ENCODE measurements around the gene TNRC18.

Gene TNRC18

DNA sequence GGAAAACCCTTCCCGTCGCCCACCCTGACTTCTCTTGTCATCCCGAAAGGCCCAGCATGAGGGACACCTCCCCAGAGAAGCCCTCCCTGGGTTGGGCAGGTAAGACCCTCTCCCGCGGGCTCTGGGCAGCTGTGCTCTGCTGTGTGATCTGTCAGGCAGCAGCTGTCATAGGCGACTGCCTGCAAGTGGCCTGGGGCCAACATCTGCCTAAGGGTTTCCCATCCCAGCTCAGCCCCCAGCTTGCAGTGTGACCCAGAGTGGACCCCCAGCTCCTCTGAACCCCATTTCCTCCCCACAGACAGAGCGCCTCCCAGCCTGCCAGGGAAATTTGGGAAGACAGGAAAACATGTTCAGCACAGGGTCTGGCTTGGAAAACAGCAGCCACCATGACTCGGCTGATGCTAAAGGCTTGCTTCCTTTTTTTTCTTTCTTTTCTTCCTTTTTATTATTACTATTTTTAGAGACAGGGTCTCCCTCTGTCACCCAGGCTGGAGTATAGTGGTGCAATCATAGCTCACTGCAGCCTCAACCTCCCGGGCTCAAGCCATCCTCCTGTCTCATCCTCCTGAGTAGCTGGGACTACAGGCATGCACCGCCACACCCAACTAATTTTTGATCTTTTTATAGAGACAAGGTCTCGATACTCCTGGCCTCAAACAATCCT is 18.3 kb upstream of the TNRC18 start:
- H3K36me3 Mint-ChIP-seq (ENCODE audit: insufficient read depth) = peaks cover 11% of the 10 kb centered on the region
- H3K4me3 Mint-ChIP-seq = no peak overlapping the region
- no peak overlapping the region for H3K27ac Mint-ChIP-seq

DNA sequence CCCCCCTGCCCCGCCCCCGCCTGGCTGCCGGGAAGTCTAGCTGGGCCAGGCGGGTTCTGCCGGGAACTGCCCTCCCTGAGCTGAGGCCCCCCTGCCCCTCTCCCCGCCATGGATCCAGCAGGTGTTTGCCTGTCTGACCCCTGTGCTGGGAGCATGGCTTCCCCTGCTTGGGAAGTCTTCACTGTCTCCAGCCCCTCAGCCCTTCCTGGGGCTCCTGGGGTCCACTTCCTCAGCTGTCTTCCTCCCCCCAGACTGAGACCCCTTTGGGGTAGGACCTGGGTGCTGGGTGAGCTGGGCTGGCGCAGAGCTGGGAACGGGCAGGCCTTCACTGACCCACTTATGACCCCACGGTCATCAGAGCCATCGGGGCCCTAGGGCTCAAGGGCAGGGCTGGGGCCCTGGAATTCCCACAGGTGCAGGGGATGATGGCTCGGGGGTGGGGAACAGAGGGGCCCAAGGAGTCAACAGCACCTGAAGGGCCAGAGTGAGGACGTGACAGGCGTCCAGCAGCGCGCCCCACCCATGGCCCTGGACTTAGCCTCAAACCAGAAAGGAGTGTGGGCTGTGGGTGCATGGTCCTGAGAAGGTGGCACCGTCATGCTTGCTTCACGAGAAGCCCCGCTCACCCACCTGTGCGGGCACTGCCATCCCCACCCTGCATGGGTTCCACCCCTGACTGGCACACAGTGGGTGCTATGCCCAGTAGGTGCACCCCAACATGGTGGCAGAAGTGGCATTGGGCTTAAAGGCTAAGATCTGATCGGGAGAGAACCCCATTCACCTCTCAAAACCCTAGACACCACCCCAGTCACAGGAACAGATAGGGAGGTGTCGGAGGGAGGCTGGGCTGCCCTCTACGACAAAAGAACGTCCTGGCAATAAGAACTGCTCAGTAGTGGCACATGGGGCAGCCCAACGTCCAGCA is 16.2 kb upstream of the TNRC18 start:
- ATAC-seq (replicated peaks) = no peak
- DNase-seq = no peak
- Mint-ChIP-seq H3K9me3 (no peaks in the 10 kb centered on the region), H3K27ac (no peak overlapping the region), H3K36me3 (ENCODE audit: insufficient read depth) (peaks cover 8% of the 10 kb centered on the region), H3K4me1 (ENCODE audit: low read depth in 2 of 2) (no peaks in the 10 kb centered on the region), H3K4me3 (no peak overlapping the region), H3K27me3 (peaks cover 0 to under 1% of the 10 kb centered on the region in 2 donors)

More for the DNA sequence above, 18.3 kb upstream of the TNRC18 start:
- Mint-ChIP-seq H3K4me1 (ENCODE audit: low read depth in 2 of 2) (no peaks in the 10 kb centered on the region), H3K9me3 (no peaks in the 10 kb centered on the region), H3K27me3 (no peaks in the 10 kb centered on the region)
- DNase-seq (no peak), ATAC-seq (replicated peaks) (no peak)

DNA sequence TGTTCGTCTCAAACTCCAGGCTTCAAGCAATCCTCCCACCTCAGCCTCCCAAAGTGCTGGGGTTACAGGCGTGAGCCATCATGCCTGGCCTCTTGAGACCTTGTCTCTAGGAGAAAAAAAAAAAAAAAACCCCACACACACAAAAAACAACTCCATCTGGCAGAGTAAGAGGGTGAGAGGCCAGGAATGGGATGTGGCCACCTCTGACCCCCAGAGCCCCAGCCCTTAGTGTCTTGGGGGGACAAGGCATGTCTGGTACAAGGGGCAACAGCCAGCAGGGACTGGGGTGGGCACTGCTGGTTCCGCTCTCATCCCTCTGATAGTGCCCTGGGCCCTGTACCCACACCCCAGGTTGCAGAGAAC is 15.6 kb upstream of the TNRC18 start:
- no peaks in the 10 kb centered on the region for H3K4me1 Mint-ChIP-seq (ENCODE audit: low read depth in 2 of 2)
- H3K9me3 Mint-ChIP-seq = no peaks in the 10 kb centered on the region
- H3K27ac Mint-ChIP-seq = no peak overlapping the region
- peaks cover 8% of the 10 kb centered on the region for H3K36me3 Mint-ChIP-seq (ENCODE audit: insufficient read depth)
- no peak overlapping the region for H3K4me3 Mint-ChIP-seq
- peaks cover 6 to 7% of the 10 kb centered on the region in 2 donors for H3K27me3 Mint-ChIP-seq
- ATAC-seq (replicated peaks) (no peak), DNase-seq (no peak)

DNA sequence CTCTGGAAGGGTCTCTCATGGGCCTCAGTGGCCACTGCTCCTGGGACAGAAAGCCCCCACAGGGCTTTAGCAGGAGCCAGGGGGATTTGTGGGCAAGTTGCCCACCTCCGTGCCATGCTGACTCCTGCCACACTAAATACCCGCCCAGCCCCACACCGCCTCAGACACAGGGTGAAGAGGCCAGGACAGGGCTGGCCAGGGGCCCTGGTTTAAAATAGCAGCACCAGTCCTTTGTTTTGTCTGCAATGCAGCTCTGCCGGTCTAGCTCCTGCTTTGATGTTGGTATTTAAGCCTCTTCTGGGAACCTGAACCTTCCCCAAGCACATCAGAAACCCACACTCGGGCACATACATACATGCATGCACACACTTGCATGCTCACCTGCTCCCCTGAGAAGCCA is 14.4 kb upstream of the TNRC18 start:
- H3K36me3 Mint-ChIP-seq (ENCODE audit: insufficient read depth) = peaks cover 8% of the 10 kb centered on the region
- H3K9me3 Mint-ChIP-seq = no peaks in the 10 kb centered on the region
- H3K27ac Mint-ChIP-seq = no peak overlapping the region
- ATAC-seq (replicated peaks) = no peak
- H3K4me1 Mint-ChIP-seq (ENCODE audit: low read depth in 2 of 2) = no peaks in the 10 kb centered on the region
- H3K27me3 Mint-ChIP-seq = peaks cover 13% of the 10 kb centered on the region in 2 donors
- no peak overlapping the region for H3K4me3 Mint-ChIP-seq
- no peak for DNase-seq

DNA sequence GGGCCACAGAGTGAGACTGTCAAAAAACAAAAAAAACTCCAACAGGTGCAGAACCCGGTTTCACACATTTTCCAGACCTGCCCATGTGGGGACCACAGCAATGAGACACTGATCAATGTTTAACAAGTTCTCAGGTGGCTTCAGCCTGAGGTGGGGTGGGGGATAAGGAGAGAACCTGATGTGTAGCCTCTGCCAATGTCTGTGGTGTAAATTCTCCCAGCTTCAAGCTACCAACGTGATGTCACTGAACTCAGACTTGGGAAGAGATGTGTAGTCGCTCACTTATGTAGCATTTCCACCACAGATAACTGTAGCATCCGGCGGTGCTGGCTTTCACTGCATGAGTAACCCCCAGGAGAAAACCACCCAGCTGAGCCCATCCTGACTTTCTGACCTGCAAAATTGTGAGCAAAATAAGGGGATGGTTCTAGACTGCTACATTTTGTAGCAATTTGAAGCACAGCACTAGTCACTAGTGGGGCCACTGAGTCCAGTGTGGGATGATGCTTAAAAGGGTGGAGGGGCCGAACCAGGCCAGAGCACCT is 13.8 kb upstream of the TNRC18 start:
- no peak overlapping the region for H3K4me3 Mint-ChIP-seq
- ATAC-seq (replicated peaks) (no peak), DNase-seq (no peak)
- no peaks in the 10 kb centered on the region for H3K4me1 Mint-ChIP-seq (ENCODE audit: low read depth in 2 of 2)
- H3K36me3 Mint-ChIP-seq (ENCODE audit: insufficient read depth) = peaks cover 8% of the 10 kb centered on the region
- no peak overlapping the region for H3K27ac Mint-ChIP-seq
- peaks cover 16 to 18% of the 10 kb centered on the region in 2 donors for H3K27me3 Mint-ChIP-seq
- no peaks in the 10 kb centered on the region for H3K9me3 Mint-ChIP-seq

DNA sequence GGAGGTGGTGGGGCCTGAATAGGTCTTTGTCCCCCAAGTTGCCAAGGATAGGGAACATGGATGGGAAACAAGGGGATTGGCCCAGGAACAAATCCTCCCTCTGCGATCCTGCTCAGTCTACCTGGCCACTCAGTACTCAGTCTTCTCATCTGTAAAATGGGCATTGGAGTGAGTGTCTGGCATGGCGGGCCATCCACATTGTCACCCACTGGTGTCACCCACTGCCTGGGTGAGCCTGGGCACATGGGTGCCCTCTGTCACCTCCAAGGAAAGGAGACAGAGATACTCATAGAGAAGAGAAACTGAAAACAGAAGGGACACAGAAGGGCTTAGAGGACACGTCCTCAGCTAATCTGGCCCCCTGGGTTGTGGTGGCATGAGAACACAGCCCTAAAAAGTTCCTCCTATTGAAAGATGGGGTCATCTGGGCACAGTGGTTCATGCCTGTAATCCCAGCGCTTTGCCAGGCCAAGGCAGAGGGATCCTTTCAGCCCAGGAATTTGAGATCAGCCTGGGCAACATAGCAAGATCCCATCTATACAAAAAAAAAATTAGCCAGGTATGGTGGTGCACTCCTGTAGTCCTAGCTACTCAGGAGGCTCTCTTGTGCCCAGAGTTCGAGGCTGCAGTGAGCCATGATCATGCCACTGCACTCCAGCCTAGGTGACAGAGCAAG is 12.5 kb upstream of the TNRC18 start:
- Mint-ChIP-seq H3K27me3 (peaks cover 29 to 31% of the 10 kb centered on the region in 2 donors), H3K27ac (no peak overlapping the region), H3K9me3 (no peaks in the 10 kb centered on the region), H3K36me3 (ENCODE audit: insufficient read depth) (peaks cover 11% of the 10 kb centered on the region), H3K4me3 (no peak overlapping the region), H3K4me1 (ENCODE audit: low read depth in 2 of 2) (no peaks in the 10 kb centered on the region)
- no peak for ATAC-seq (replicated peaks)
- DNase-seq = no peak

DNA sequence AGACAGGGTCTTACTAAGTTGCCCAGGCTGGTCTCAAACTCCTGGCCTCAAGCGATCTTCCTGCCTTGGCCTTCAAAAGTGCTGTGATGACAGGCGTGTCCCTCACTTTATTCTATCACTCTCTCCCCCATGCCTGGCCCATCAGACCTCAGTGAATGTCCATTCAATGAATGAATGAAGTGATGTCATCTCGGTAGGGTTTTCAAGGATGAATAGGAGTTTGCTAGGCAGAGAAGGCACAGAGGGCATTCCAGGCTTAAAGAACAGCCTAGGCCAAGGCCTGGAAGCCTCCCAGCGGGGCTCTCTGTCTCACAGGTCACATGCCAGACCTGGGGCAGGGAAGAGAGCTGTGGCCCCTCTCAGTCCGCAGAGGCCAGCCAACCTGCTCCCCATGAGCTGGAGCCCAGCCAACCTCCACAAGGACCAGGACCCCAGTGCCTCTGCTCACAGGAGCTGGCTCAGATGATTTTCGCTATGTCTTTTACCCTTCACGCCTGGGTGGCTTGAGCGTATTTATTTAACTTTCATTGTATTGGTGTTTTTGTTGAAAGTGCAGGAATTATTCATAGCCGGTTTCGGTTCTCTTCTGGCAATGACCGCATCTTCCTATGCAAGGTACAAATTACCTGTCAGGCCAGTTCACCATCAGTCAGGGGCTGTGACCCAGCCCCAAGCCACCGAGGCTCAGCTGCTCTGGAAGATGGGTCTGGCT is 11.8 kb upstream of the TNRC18 start:
- ATAC-seq (replicated peaks) = no peak

DNA sequence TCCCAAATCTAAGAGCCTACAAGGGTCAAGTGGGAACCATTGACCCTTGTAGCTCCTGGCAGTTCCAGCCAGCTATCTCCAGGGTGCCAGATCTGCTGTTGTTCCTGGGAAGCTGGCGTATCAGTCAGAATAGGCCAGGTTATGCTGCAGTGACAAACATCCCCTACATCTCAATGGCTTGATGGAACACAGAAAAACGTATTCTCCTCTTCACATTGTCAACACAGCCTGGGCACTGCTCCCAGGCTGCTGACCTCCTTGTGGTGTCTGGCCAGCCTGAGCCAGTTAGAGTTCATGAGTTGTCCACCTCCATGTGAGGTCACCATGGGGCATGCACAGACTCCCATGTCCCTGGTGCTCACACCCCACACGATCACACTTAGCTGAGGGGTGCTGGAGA is 9.5 kb upstream of the TNRC18 start:
- H3K4me1 Mint-ChIP-seq (ENCODE audit: low read depth in 2 of 2) = peaks cover 5 to 11% of the 10 kb centered on the region in 2 donors

More for the DNA sequence above, 11.8 kb upstream of the TNRC18 start:
- Mint-ChIP-seq H3K27me3 (peaks cover 31 to 38% of the 10 kb centered on the region in 2 donors), H3K4me1 (ENCODE audit: low read depth in 2 of 2) (peaks cover 0 to 2% of the 10 kb centered on the region in 2 donors), H3K4me3 (no peak overlapping the region), H3K27ac (no peak overlapping the region), H3K9me3 (no peaks in the 10 kb centered on the region), H3K36me3 (ENCODE audit: insufficient read depth) (peaks cover 9% of the 10 kb centered on the region)
- DNase-seq = no peak

DNA sequence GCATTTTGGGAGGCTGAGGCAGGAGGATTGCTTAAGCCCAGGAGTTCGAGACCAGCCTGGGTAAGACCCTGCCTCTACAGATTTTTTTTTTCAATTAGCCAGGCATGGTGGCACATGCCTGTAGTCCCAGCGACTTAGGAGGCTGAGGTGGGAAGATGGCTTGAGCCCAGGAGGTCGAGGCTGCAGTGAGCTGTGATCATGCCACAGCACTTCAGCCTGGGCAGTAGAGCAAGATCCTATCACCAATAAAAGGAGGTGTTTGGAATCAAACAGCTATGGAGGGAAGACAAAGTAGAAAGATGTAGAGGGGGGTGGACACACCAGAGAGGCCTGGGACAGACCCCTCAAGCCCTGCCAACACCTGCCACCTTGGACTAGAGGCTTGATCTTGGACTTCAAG is 9.1 kb upstream of the TNRC18 start:
- no peak for ATAC-seq (replicated peaks)
- Mint-ChIP-seq H3K4me3 (no peak overlapping the region), H3K4me1 (ENCODE audit: low read depth in 2 of 2) (peaks cover 5 to 11% of the 10 kb centered on the region in 2 donors), H3K9me3 (no peaks in the 10 kb centered on the region), H3K27me3 (peaks cover 45 to 65% of the 10 kb centered on the region in 2 donors), H3K27ac (no peak overlapping the region), H3K36me3 (ENCODE audit: insufficient read depth) (peaks cover 19% of the 10 kb centered on the region)
- no peak for DNase-seq

More for the DNA sequence above, 9.5 kb upstream of the TNRC18 start:
- DNase-seq (no peak), ATAC-seq (replicated peaks) (no peak)
- no peaks in the 10 kb centered on the region for H3K9me3 Mint-ChIP-seq
- no peak overlapping the region for H3K27ac Mint-ChIP-seq
- no peak overlapping the region for H3K4me3 Mint-ChIP-seq
- peaks cover 16% of the 10 kb centered on the region for H3K36me3 Mint-ChIP-seq (ENCODE audit: insufficient read depth)
- H3K27me3 Mint-ChIP-seq = peaks cover 45 to 61% of the 10 kb centered on the region in 2 donors

DNA sequence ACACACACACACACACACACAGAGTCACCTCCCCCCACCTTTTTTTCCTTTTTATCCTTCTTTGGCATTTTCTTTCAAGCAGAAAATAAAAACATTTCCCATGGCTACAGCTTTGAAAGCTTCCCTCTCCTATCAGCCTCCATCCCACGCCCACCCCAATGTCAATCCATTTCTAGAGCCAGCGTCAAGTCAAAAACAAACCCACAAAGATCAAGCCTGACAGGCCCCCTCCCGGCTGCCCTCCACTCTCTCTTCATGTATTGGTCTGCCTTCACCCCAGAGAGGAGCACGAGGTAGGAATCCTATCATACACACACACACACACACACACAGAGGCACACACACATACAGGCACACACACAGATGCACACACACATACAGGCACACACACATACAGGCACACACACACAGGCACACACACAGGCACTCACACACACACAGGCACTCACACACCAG is 8.0 kb upstream of the TNRC18 start:
- peaks cover 9 to 13% of the 10 kb centered on the region in 2 donors for H3K4me1 Mint-ChIP-seq (ENCODE audit: low read depth in 2 of 2)
- DNase-seq = no peak
- H3K4me3 Mint-ChIP-seq = peak overlapping the region in 1 of 2 donors; percentile 30
- no peak for ATAC-seq (replicated peaks)
- H3K9me3 Mint-ChIP-seq = no peaks in the 10 kb centered on the region
- peaks cover 56 to 74% of the 10 kb centered on the region in 2 donors for H3K27me3 Mint-ChIP-seq
- no peak overlapping the region for H3K27ac Mint-ChIP-seq
- H3K36me3 Mint-ChIP-seq (ENCODE audit: insufficient read depth) = peaks cover 28% of the 10 kb centered on the region

DNA sequence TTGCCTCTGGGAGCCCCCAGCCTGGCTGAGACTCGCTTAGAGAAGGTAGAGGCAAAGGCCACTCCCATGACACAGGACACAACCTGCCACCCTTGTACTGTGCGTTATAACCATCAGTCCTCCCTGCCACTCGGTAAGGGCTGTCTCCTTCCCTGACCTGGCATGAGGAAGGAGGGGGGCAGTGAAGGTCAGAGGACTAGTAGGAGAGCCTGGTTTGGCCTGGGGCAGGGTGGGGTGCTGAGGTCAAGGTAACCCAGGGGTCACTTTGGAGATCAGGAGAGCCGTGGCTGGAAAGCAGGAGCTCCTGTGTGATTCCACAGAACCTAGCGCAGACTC is 6.9 kb upstream of the TNRC18 start:
- H3K9me3 Mint-ChIP-seq = no peaks in the 10 kb centered on the region
- no peak for DNase-seq
- ATAC-seq (replicated peaks) = no peak
- peaks cover 63 to 82% of the 10 kb centered on the region in 2 donors for H3K27me3 Mint-ChIP-seq
- H3K4me3 Mint-ChIP-seq = no peak overlapping the region
- H3K27ac Mint-ChIP-seq = peak overlapping the region in 1 of 2 donors; percentile 31
- peaks cover 17% of the 10 kb centered on the region in 2 donors for H3K4me1 Mint-ChIP-seq (ENCODE audit: low read depth in 2 of 2)
- peaks cover 35% of the 10 kb centered on the region for H3K36me3 Mint-ChIP-seq (ENCODE audit: insufficient read depth)

DNA sequence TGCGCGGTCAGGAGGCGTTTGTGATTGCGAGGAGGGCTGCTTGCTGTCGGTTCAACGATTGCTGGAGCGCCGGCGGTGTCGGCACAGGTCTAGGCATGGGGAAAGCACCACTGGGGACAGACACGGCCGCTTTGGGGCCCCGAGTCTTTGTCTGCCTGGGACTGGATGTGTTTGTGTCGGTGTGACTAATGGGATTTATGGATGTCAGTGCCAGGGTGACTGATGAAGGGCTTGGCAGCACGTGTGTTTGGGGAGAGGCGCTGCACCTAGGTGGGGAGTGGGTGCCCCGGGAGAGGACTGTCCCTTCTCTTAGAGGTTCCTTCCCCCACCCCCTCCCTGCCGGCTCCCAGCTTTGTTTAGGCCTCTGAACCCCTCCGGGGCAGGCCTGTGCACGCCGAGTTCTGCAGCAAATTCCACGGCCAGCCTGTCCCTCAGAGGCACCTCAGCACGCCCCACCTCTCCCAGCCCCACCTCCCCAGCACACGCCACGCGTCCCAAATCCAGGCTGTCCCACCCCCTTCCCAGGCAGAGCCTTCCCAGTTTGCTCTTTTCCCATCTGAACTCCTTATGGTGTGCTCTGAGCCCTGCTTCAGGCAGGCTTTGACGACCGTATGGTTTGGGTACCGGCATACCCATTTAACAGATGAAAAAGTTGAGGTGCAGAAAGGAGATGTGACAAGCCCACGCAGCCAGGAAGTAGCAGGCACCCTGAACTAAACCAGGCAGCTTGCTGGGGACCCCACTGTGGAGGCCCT is 6.4 kb upstream of the TNRC18 start:
- Mint-ChIP-seq H3K36me3 (ENCODE audit: insufficient read depth) (peaks cover 37% of the 10 kb centered on the region), H3K27me3 (peaks cover 68 to 88% of the 10 kb centered on the region in 2 donors), H3K4me3 (peak overlapping the region in 1 of 2 donors; percentile 21), H3K4me1 (ENCODE audit: low read depth in 2 of 2) (peaks cover 20 to 21% of the 10 kb centered on the region in 2 donors), H3K9me3 (no peaks in the 10 kb centered on the region), H3K27ac (peak overlapping the region in 1 of 2 donors; percentile 31)
- ATAC-seq (replicated peaks) = no peak
- no peak for DNase-seq

Measured in effector memory CD8-positive, alpha-beta T cell (primary cell).